ENCODE measurements around the gene KIF13A. TPM values are rescaled to one million over a fixed set of nuclear protein-coding genes. Genes with fewer than 3 reads are reported as not detected.
A peak's percentile ranks its signal among the peaks of the same experiment; 100 is the strongest.

KIF13A gene
- total RNA-seq, 1 donor from 2014 or later, result 34.4 TPM

DNA sequence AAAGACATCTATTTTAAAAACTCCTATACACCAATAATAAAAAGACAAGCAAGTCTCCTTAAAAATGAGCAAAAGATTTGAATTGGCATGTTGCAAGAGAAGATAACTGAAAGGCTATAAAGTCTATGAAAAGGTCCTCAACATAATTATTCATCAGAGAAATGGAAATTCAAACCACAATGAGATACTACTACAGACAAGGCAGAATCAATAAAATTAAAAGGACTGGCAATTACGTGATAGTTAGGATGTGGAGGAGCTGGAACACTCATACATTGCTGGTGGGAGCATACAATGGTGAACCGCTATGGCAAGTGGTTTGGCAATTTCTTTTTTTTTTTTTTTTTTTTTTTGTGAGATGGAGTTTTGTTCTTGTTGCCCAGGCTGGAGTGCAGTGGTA lies 43.8 kb upstream of the KIF13A start:
- H3K36me3 Mint-ChIP-seq (ENCODE audit: low read depth), result no peaks in the 10 kb centered on the region
- DNase-seq (ENCODE audit: low read depth, low spot score), result no peak

DNA sequence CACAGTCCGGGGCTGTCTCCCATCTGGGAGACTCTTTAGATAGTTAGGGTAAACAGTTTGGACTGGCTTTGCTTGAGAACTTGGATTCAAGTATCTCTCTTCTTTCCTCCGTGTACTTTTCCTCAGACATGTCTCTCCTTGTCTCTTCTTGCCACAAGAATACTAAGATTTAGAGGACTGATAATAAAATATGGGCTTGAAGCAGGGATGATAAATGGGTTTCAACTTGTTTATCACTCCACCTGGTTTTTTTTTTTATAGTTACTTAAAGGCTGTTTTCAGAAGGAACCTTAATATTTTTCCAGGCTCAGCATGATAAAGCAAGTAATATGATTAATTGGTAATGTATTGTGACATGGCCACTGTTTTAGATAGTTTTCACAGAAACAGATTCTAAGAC lies 40.9 kb upstream of the KIF13A start:
- Mint-ChIP-seq H3K4me1 (peaks cover 5% of the 10 kb centered on the region), H3K4me3 (no peak overlapping the region), H3K27me3 (ENCODE audit: low read depth) (no peaks in the 10 kb centered on the region), H3K27ac (ENCODE audit: unreplicated experiment) (no peak overlapping the region), H3K36me3 (ENCODE audit: low read depth) (no peaks in the 10 kb centered on the region), H3K9me3 (no peaks in the 10 kb centered on the region)
- TF ChIP-seq, protein P1, sequence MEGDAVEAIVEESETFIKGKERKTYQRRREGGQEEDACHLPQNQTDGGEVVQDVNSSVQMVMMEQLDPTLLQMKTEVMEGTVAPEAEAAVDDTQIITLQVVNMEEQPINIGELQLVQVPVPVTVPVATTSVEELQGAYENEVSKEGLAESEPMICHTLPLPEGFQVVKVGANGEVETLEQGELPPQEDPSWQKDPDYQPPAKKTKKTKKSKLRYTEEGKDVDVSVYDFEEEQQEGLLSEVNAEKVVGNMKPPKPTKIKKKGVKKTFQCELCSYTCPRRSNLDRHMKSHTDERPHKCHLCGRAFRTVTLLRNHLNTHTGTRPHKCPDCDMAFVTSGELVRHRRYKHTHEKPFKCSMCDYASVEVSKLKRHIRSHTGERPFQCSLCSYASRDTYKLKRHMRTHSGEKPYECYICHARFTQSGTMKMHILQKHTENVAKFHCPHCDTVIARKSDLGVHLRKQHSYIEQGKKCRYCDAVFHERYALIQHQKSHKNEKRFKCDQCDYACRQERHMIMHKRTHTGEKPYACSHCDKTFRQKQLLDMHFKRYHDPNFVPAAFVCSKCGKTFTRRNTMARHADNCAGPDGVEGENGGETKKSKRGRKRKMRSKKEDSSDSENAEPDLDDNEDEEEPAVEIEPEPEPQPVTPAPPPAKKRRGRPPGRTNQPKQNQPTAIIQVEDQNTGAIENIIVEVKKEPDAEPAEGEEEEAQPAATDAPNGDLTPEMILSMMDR (conservative IDR thresholded peaks at IDR 0.05), result no peak
- no peak for DNase-seq (ENCODE audit: low read depth, low spot score)

More for the DNA sequence above, 43.8 kb upstream of the KIF13A start:
- Mint-ChIP-seq H3K27me3 (ENCODE audit: low read depth) (no peaks in the 10 kb centered on the region), H3K27ac (ENCODE audit: unreplicated experiment) (no peak overlapping the region), H3K4me3 (no peak overlapping the region), H3K9me3 (no peaks in the 10 kb centered on the region), H3K4me1 (peaks cover 3% of the 10 kb centered on the region)
- TF ChIP-seq, protein P1 (conservative IDR thresholded peaks at IDR 0.05), result no peak

DNA sequence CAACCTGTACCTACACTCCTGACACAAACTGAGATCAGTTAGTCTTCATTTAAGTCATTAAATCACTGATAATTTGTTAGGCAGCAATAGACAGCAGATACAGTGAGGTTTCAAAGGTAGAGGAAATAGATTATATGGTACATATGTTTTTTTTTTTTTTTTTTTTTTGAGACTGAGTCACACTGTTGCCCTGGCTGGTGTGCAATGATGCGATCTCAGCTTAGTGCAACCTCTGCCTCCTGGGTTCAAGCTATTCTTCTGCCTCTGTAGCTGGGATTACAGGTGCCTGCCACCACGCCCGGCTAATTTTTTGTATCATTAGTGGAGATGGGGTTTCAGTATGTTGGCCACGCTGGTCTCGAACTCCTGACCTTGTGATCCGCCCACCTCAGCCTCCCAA lies 38.2 kb upstream of the KIF13A start:
- Mint-ChIP-seq H3K4me3 (no peak overlapping the region), H3K4me1 (peaks cover 24% of the 10 kb centered on the region), H3K36me3 (ENCODE audit: low read depth) (peaks cover 3% of the 10 kb centered on the region), H3K9me3 (no peaks in the 10 kb centered on the region), H3K27me3 (ENCODE audit: low read depth) (no peaks in the 10 kb centered on the region), H3K27ac (ENCODE audit: unreplicated experiment) (peak overlapping the region; percentile 5)
- DNase-seq (ENCODE audit: low read depth, low spot score), result no peak
- TF ChIP-seq, protein P1 (conservative IDR thresholded peaks at IDR 0.05), result no peak

- no peak overlapping the region for H3K27ac Mint-ChIP-seq (ENCODE audit: unreplicated experiment)
- TF ChIP-seq, protein P1 (conservative IDR thresholded peaks at IDR 0.05), result no peak
- no peak overlapping the region for H3K4me3 Mint-ChIP-seq
- H3K36me3 Mint-ChIP-seq (ENCODE audit: low read depth), result peaks cover 3% of the 10 kb centered on the region
- peaks cover 24% of the 10 kb centered on the region for H3K4me1 Mint-ChIP-seq
- no peaks in the 10 kb centered on the region for H3K27me3 Mint-ChIP-seq (ENCODE audit: low read depth)
- no peak for DNase-seq (ENCODE audit: low read depth, low spot score)
- no peaks in the 10 kb centered on the region for H3K9me3 Mint-ChIP-seq
These were observed 37.4 kb upstream of the KIF13A start for GRCh38 chr6:18024876-18025275.

- TF ChIP-seq, protein P1 (conservative IDR thresholded peaks at IDR 0.05), result no peak
- Mint-ChIP-seq H3K4me3 (no peak overlapping the region), H3K9me3 (no peaks in the 10 kb centered on the region), H3K4me1 (peaks cover 24% of the 10 kb centered on the region), H3K27me3 (ENCODE audit: low read depth) (no peaks in the 10 kb centered on the region), H3K27ac (ENCODE audit: unreplicated experiment) (peak overlapping the region; percentile 57), H3K36me3 (ENCODE audit: low read depth) (peaks cover 3% of the 10 kb centered on the region)
- DNase-seq (ENCODE audit: low read depth, low spot score), result no peak
These were observed 36.5 kb upstream of the KIF13A start for GRCh38 chr6:18023891-18024290.

Measured in neural crest cell (in vitro differentiated cells).